GM23248 (cell line): ENCODE results near the gene NCAM1. TPM values are rescaled to one million over a fixed set of nuclear protein-coding genes. Genes with fewer than 3 reads are reported as not detected.

Experiments used
- DNase-seq: peaks from one replicate; pipeline ENCODE4 v3.0.0-alpha.2; 2015
- H2AFZ ChIP-seq: fragments of 200-600 bp; sonication (generic); 2 replicates; pipeline ENCODE4 v1.6.1; 2016; ENCODE audit warnings: antibody characterized with exemption
- H3F3A ChIP-seq: fragments of 200-600 bp; sonication (generic); 2 replicates; pipeline ENCODE4 v1.6.1; 2016; ENCODE audit warnings: mild to moderate bottlenecking, antibody characterized with exemption, mixed run types; ENCODE audit not compliant: insufficient read depth
- H3K27ac ChIP-seq: fragments of 200-600 bp; sonication (generic); 2 replicates; pipeline ENCODE4 v1.5.1; 2016; ENCODE audit warnings: mild to moderate bottlenecking
- H3K27me3 ChIP-seq: fragments of 200-600 bp; sonication (generic); replicated peaks from 2 replicates; pipeline ENCODE4 v1.6.1; 2016; ENCODE audit warnings: mild to moderate bottlenecking; ENCODE audit not compliant: insufficient read depth
- H3K36me3 ChIP-seq: fragments of 200-600 bp; sonication (generic); 2 replicates; pipeline ENCODE4 v1.6.1; 2016; ENCODE audit warnings: low read depth, mild to moderate bottlenecking
- H3K4me1 ChIP-seq: fragments of 200-600 bp; sonication (generic); 2 replicates; pipeline ENCODE4 v1.6.1; 2016; ENCODE audit warnings: mild to moderate bottlenecking; ENCODE audit not compliant: insufficient read depth
- H3K4me2 ChIP-seq: fragments of 200-600 bp; sonication (generic); one replicate; pipeline ENCODE4 v1.6.1; 2016; ENCODE audit warnings: mild to moderate bottlenecking; ENCODE audit not compliant: unreplicated experiment
- H3K4me3 ChIP-seq: fragments of 200-600 bp; sonication (generic); 2 replicates; pipeline ENCODE4 v1.5.1; 2016; ENCODE audit warnings: mild to moderate bottlenecking
- H3K79me2 ChIP-seq: fragments of 200-600 bp; sonication (generic); 2 replicates; pipeline ENCODE4 v1.6.1; 2016; ENCODE audit warnings: mild to moderate bottlenecking; ENCODE audit not compliant: insufficient read depth
- H3K9ac ChIP-seq: fragments of 200-600 bp; sonication (generic); 2 replicates; pipeline ENCODE4 v1.6.1; 2016; ENCODE audit warnings: mild to moderate bottlenecking
- H3K9me2 ChIP-seq: fragments of 200-600 bp; sonication (generic); 2 replicates; pipeline ENCODE4 v1.6.1; 2016; ENCODE audit warnings: mixed run types, mild to moderate bottlenecking, moderate library complexity; ENCODE audit not compliant: insufficient read depth
- H3K9me3 ChIP-seq: fragments of 200-600 bp; sonication (generic); one replicate; pipeline ENCODE4 v1.6.1; 2017; ENCODE audit warnings: low read depth
- H4K20me1 ChIP-seq: fragments of 200-600 bp; sonication (generic); 2 replicates; pipeline ENCODE4 v1.6.0; 2016; ENCODE audit not compliant: insufficient read depth
- EZH2 ChIP-seq: fragments of 200-600 bp; sonication (generic); IDR thresholded peaks from 2 replicates; pipeline ENCODE4 v1.6.1; 2018; ENCODE audit warnings: antibody characterized with exemption, mild to moderate bottlenecking; ENCODE audit not compliant: insufficient read depth, poor library complexity, severe bottlenecking
- EZH2phosphoT487 ChIP-seq: fragments of 200-600 bp; sonication (generic); IDR thresholded peaks from 2 replicates; pipeline ENCODE4 v1.6.1; 2018; ENCODE audit warnings: antibody characterized with exemption, moderate library complexity, mild to moderate bottlenecking, low read depth; ENCODE audit not compliant: insufficient read depth
- WGBS, 2 experiments: methylation state at CpG; one replicate each; pipeline ENCODE4 v1.1.6; 2015 to 2017; ENCODE audit warnings: low lambda C conversion rate in 2 of 2, low coverage in 1 of 2; ENCODE audit errors: missing lambda C conversion rate in 2 of 2; 5-methylcytosine and 5-hydroxymethylcytosine counted together
- in situ Hi-C: fragments of 300-500 bp; cut with MboI; formaldehyde crosslinking; loops from 2 replicates; pipeline ENCODE4 v1.15.0; 2020
- polyA plus RNA-seq: library from polyadenylated mRNA; unstranded; fragments of >200 nt; fragmentation: Nextera tagmentation; extraction: Ambion mirVana; gene quantifications from 2 replicates; pipeline ENCODE4 v1.2.1, GENCODE V29; 2016
- total RNA-seq: library from RNA; depleted of rRNA; stranded (reverse); fragments of >200 nt; shearing (Covaris generic); gene quantifications from 2 replicates; pipeline ENCODE4 v1.2.3, GENCODE V29; 2014

The NCAM1 gene
- total and polyA plus RNA-seq, 2 experiments from 2014 or later, result 1.5 to 1.8 TPM

- in situ Hi-C loops, result no loop called here
- Histone ChIP-seq H4K20me1 (no peaks in the 10 kb centered on the region), H2AFZ (no peak overlapping the region), H3K9me3 (no peaks in the 10 kb centered on the region), H3K4me3 (no peak overlapping the region), H3K9me2 (no peaks in the 10 kb centered on the region), H3K9ac (no peak overlapping the region), H3K79me2 (no peaks in the 10 kb centered on the region), H3K4me2 (no peak overlapping the region), H3K27me3 (no peaks in the 10 kb centered on the region; the same call in 1 of the 2 replicates), H3F3A (no peaks in the 10 kb centered on the region), H3K36me3 (no peaks in the 10 kb centered on the region), H3K27ac (no peak overlapping the region), H3K4me1 (peaks cover 8% of the 10 kb centered on the region)
- TF ChIP-seq EZH2 (no peak), EZH2phosphoT487 (no peak)
- 85 to 94% methylated on average over 1 of the region's 1 CpG for WGBS, 2 experiments
- peak; percentile 33 for DNase-seq
Observed at GRCh38 chr11:113202431-113202830, 241.2 kb downstream of the NCAM1 start.

GRCh38 chr11:113203141-113203753 is 242.0 kb downstream of the NCAM1 start:
- Histone ChIP-seq H3K27ac (no peak overlapping the region), H3F3A (no peaks in the 10 kb centered on the region), H3K4me2 (no peak overlapping the region), H3K4me3 (no peak overlapping the region), H4K20me1 (no peaks in the 10 kb centered on the region), H3K79me2 (no peaks in the 10 kb centered on the region), H3K36me3 (no peaks in the 10 kb centered on the region), H3K9ac (no peak overlapping the region), H3K9me3 (no peaks in the 10 kb centered on the region), H3K27me3 (no peaks in the 10 kb centered on the region), H3K4me1 (peaks cover 8% of the 10 kb centered on the region), H2AFZ (peak overlapping the region; percentile 37; the same call in 1 of the 2 replicates), H3K9me2 (no peaks in the 10 kb centered on the region)
- TF ChIP-seq EZH2 (no peak), EZH2phosphoT487 (no peak)
- DNase-seq, result no peak
- in situ Hi-C loops, result no loop called here
- WGBS, 2 experiments, result 41 to 43% methylated on average over 17 of the region's 17 CpGs

- H3K4me1 ChIP-seq, result peaks cover 8% of the 10 kb centered on the region
- H3K27me3 ChIP-seq, result no peaks in the 10 kb centered on the region
- H3K79me2 ChIP-seq, result no peaks in the 10 kb centered on the region
- no peak overlapping the region for H3K9ac ChIP-seq
- H2AFZ ChIP-seq, result no peak overlapping the region
- no peaks in the 10 kb centered on the region for H3K9me3 ChIP-seq
- no peaks in the 10 kb centered on the region for H3K36me3 ChIP-seq
- in situ Hi-C loops, result no loop called here
- no peaks in the 10 kb centered on the region for H3F3A ChIP-seq
- no peaks in the 10 kb centered on the region for H4K20me1 ChIP-seq
- no peak overlapping the region for H3K4me2 ChIP-seq
- H3K27ac ChIP-seq, result no peak overlapping the region
- 87 to 92% methylated on average over 10 of the region's 10 CpGs for WGBS, 2 experiments
- no peak for DNase-seq
- no peak overlapping the region for H3K4me3 ChIP-seq
- TF ChIP-seq EZH2 (no peak), EZH2phosphoT487 (no peak)
- H3K9me2 ChIP-seq, result no peaks in the 10 kb centered on the region
Observed at GRCh38 chr11:113204280-113204679, 243.1 kb downstream of the NCAM1 start.

GRCh38 chr11:113213549-113213948 is 252.3 kb downstream of the NCAM1 start:
- no peak overlapping the region for H2AFZ ChIP-seq
- H3K9me3 ChIP-seq, result no peaks in the 10 kb centered on the region
- WGBS, 2 experiments, result 72 to 73% methylated on average over 2 of the region's 2 CpGs
- DNase-seq, result no peak
- no peak overlapping the region for H3K9ac ChIP-seq
- H3K4me1 ChIP-seq, result no peaks in the 10 kb centered on the region
- H3K9me2 ChIP-seq, result no peaks in the 10 kb centered on the region
- no peak overlapping the region for H3K4me3 ChIP-seq
- H3K4me2 ChIP-seq, result no peak overlapping the region
- no peak for TF ChIP-seq EZH2
- no peak for TF ChIP-seq EZH2phosphoT487
- no peaks in the 10 kb centered on the region for H3K27me3 ChIP-seq
- no peaks in the 10 kb centered on the region for H3K36me3 ChIP-seq
- no peaks in the 10 kb centered on the region for H4K20me1 ChIP-seq
- in situ Hi-C loops, result no loop called here
- no peak overlapping the region for H3K27ac ChIP-seq
- no peaks in the 10 kb centered on the region for H3F3A ChIP-seq
- no peaks in the 10 kb centered on the region for H3K79me2 ChIP-seq
